ENCODE measurements around the gene KDM5C.
A peak's percentile ranks its signal among the peaks of the same experiment; 100 is the strongest.

KDM5C gene

GRCh38 chrX:53190363-53190960 lies 34.5 kb downstream of the KDM5C start:
- Histone ChIP-seq H3K9me3 (ENCODE audit: insufficient read depth, low read depth, low read length) (no peaks in the 10 kb centered on the region), H3K79me1 (ENCODE audit: low read length) (no peaks in the 10 kb centered on the region), H2BK120ac (ENCODE audit: insufficient read depth, low read length, poor library complexity) (no peak overlapping the region), H3K4ac (ENCODE audit: low read depth, low read length) (no peak overlapping the region), H3K36me3 (ENCODE audit: control insufficient read depth in 1 of 2, insufficient read depth in 2 of 2, low read length in 2 of 2) (peaks cover 27 to 28% of the 10 kb centered on the region in 2 experiments), H3K4me2 (ENCODE audit: low read length) (no peak overlapping the region), H3K27me3 (ENCODE audit: insufficient read depth, low read length) (no peaks in the 10 kb centered on the region), H3K14ac (ENCODE audit: low read length) (no peak overlapping the region), H3K27ac (ENCODE audit: low read depth, low read length) (no peak overlapping the region), H2AK5ac (ENCODE audit: low read length) (no peak overlapping the region), H3K9ac (ENCODE audit: low read length) (no peak overlapping the region), H4K91ac (ENCODE audit: low read depth, low read length) (no peak overlapping the region), H3K79me2 (ENCODE audit: control insufficient read depth, insufficient read depth, low read length, poor library complexity) (no peaks in the 10 kb centered on the region), H3K18ac (ENCODE audit: low read length) (no peak overlapping the region), H4K12ac (ENCODE audit: low read depth, low read length) (no peak overlapping the region), H3K23ac (ENCODE audit: low read length) (no peak overlapping the region), H2BK12ac (ENCODE audit: low read length) (no peak overlapping the region), H2BK5ac (ENCODE audit: low read depth, low read length, poor library complexity) (no peak overlapping the region), H2AFZ (ENCODE audit: insufficient read depth, low read length, poor library complexity) (no peak overlapping the region), H3K4me3 (ENCODE audit: low read depth, low read length) (no peak overlapping the region), H4K8ac (ENCODE audit: low read depth, low read length) (no peak overlapping the region), H3K4me1 (ENCODE audit: control insufficient read depth in 1 of 2, insufficient read depth in 2 of 2, low read length in 2 of 2) (no peaks in the 10 kb centered on the region)
- peak in 1 of 2 donors; percentile 7 for DNase-seq
- no CpG with 5 or more reads among the region's 6 CpGs for WGBS (ENCODE audit: extremely low coverage, insufficient coverage, insufficient read length)

GRCh38 chrX:53188763-53189162 lies 36.2 kb downstream of the KDM5C start:
- Histone ChIP-seq H2AK5ac (ENCODE audit: low read length) (no peak overlapping the region), H3K4me2 (ENCODE audit: low read length) (no peak overlapping the region), H2BK5ac (ENCODE audit: low read depth, low read length, poor library complexity) (no peak overlapping the region), H3K23ac (ENCODE audit: low read length) (no peak overlapping the region), H2BK120ac (ENCODE audit: insufficient read depth, low read length, poor library complexity) (no peak overlapping the region), H3K27ac (ENCODE audit: low read depth, low read length) (no peak overlapping the region), H2BK12ac (ENCODE audit: low read length) (no peak overlapping the region), H3K36me3 (ENCODE audit: control insufficient read depth in 1 of 2, insufficient read depth in 2 of 2, low read length in 2 of 2) (peaks cover 10 to 11% of the 10 kb centered on the region in 2 experiments), H3K4me1 (ENCODE audit: control insufficient read depth in 1 of 2, insufficient read depth in 2 of 2, low read length in 2 of 2) (no peaks in the 10 kb centered on the region), H3K9ac (ENCODE audit: low read length) (no peak overlapping the region), H4K8ac (ENCODE audit: low read depth, low read length) (no peak overlapping the region), H3K18ac (ENCODE audit: low read length) (no peak overlapping the region), H2AFZ (ENCODE audit: insufficient read depth, low read length, poor library complexity) (no peak overlapping the region), H3K4ac (ENCODE audit: low read depth, low read length) (no peak overlapping the region), H3K79me2 (ENCODE audit: control insufficient read depth, insufficient read depth, low read length, poor library complexity) (no peaks in the 10 kb centered on the region), H3K79me1 (ENCODE audit: low read length) (no peaks in the 10 kb centered on the region), H4K91ac (ENCODE audit: low read depth, low read length) (no peak overlapping the region), H3K27me3 (ENCODE audit: insufficient read depth, low read length) (no peaks in the 10 kb centered on the region), H4K12ac (ENCODE audit: low read depth, low read length) (no peak overlapping the region), H3K9me3 (ENCODE audit: insufficient read depth, low read depth, low read length) (no peaks in the 10 kb centered on the region), H3K14ac (ENCODE audit: low read length) (no peak overlapping the region), H3K4me3 (ENCODE audit: low read depth, low read length) (no peak overlapping the region)
- WGBS (ENCODE audit: extremely low coverage, insufficient coverage, insufficient read length): no CpG with 5 or more reads among the region's 2 CpGs
- DNase-seq: no peak

- H3K9ac ChIP-seq (ENCODE audit: low read length): no peak overlapping the region
- no peak overlapping the region for H2AK5ac ChIP-seq (ENCODE audit: low read length)
- H3K36me3 ChIP-seq (ENCODE audit: control insufficient read depth in 1 of 2, insufficient read depth in 2 of 2, low read length in 2 of 2): no peaks in the 10 kb centered on the region
- no peak overlapping the region for H3K27ac ChIP-seq (ENCODE audit: low read depth, low read length)
- H3K14ac ChIP-seq (ENCODE audit: low read length): no peak overlapping the region
- H3K4ac ChIP-seq (ENCODE audit: low read depth, low read length): no peak overlapping the region
- no peak overlapping the region for H2BK120ac ChIP-seq (ENCODE audit: insufficient read depth, low read length, poor library complexity)
- no peak overlapping the region for H4K91ac ChIP-seq (ENCODE audit: low read depth, low read length)
- H2AFZ ChIP-seq (ENCODE audit: insufficient read depth, low read length, poor library complexity): no peak overlapping the region
- H3K9me3 ChIP-seq (ENCODE audit: insufficient read depth, low read depth, low read length): no peaks in the 10 kb centered on the region
- H3K4me1 ChIP-seq (ENCODE audit: control insufficient read depth in 1 of 2, insufficient read depth in 2 of 2, low read length in 2 of 2): no peaks in the 10 kb centered on the region
- no peaks in the 10 kb centered on the region for H3K79me2 ChIP-seq (ENCODE audit: control insufficient read depth, insufficient read depth, low read length, poor library complexity)
- no peak overlapping the region for H2BK12ac ChIP-seq (ENCODE audit: low read length)
- no peak overlapping the region for H2BK5ac ChIP-seq (ENCODE audit: low read depth, low read length, poor library complexity)
- H3K23ac ChIP-seq (ENCODE audit: low read length): no peak overlapping the region
- no peaks in the 10 kb centered on the region for H3K27me3 ChIP-seq (ENCODE audit: insufficient read depth, low read length)
- no peak overlapping the region for H3K18ac ChIP-seq (ENCODE audit: low read length)
- WGBS (ENCODE audit: extremely low coverage, insufficient coverage, insufficient read length): no CpG with 5 or more reads among the region's 2 CpGs
- H3K4me3 ChIP-seq (ENCODE audit: low read depth, low read length): no peak overlapping the region
- no peak overlapping the region for H4K8ac ChIP-seq (ENCODE audit: low read depth, low read length)
- no peak overlapping the region for H3K4me2 ChIP-seq (ENCODE audit: low read length)
- H3K79me1 ChIP-seq (ENCODE audit: low read length): no peaks in the 10 kb centered on the region
- peak; percentile 56 to 72 for DNase-seq
- H4K12ac ChIP-seq (ENCODE audit: low read depth, low read length): no peak overlapping the region
Measured at GRCh38 chrX:53186351-53186750, 38.7 kb downstream of the KDM5C start.

GRCh38 chrX:53184836-53185235 lies 40.2 kb downstream of the KDM5C start:
- no peaks in the 10 kb centered on the region for H3K27me3 ChIP-seq (ENCODE audit: insufficient read depth, low read length)
- H3K18ac ChIP-seq (ENCODE audit: low read length): no peak overlapping the region
- no peak overlapping the region for H3K4ac ChIP-seq (ENCODE audit: low read depth, low read length)
- no peak overlapping the region for H3K9ac ChIP-seq (ENCODE audit: low read length)
- no peak overlapping the region for H2AFZ ChIP-seq (ENCODE audit: insufficient read depth, low read length, poor library complexity)
- H3K27ac ChIP-seq (ENCODE audit: low read depth, low read length): no peak overlapping the region
- no peak overlapping the region for H3K14ac ChIP-seq (ENCODE audit: low read length)
- H3K79me2 ChIP-seq (ENCODE audit: control insufficient read depth, insufficient read depth, low read length, poor library complexity): no peaks in the 10 kb centered on the region
- H2BK5ac ChIP-seq (ENCODE audit: low read depth, low read length, poor library complexity): no peak overlapping the region
- no CpG with 5 or more reads among the region's 2 CpGs for WGBS (ENCODE audit: extremely low coverage, insufficient coverage, insufficient read length)
- H3K36me3 ChIP-seq (ENCODE audit: control insufficient read depth in 1 of 2, insufficient read depth in 2 of 2, low read length in 2 of 2): no peaks in the 10 kb centered on the region
- H3K9me3 ChIP-seq (ENCODE audit: insufficient read depth, low read depth, low read length): no peaks in the 10 kb centered on the region
- H2BK120ac ChIP-seq (ENCODE audit: insufficient read depth, low read length, poor library complexity): no peak overlapping the region
- no peak overlapping the region for H4K8ac ChIP-seq (ENCODE audit: low read depth, low read length)
- no peak overlapping the region for H3K4me2 ChIP-seq (ENCODE audit: low read length)
- H4K12ac ChIP-seq (ENCODE audit: low read depth, low read length): no peak overlapping the region
- no peak overlapping the region for H4K91ac ChIP-seq (ENCODE audit: low read depth, low read length)
- no peaks in the 10 kb centered on the region for H3K79me1 ChIP-seq (ENCODE audit: low read length)
- DNase-seq: peak in 1 of 2 donors; percentile 29
- no peak overlapping the region for H3K4me3 ChIP-seq (ENCODE audit: low read depth, low read length)
- H3K23ac ChIP-seq (ENCODE audit: low read length): no peak overlapping the region
- H2AK5ac ChIP-seq (ENCODE audit: low read length): no peak overlapping the region
- H2BK12ac ChIP-seq (ENCODE audit: low read length): no peak overlapping the region
- no peaks in the 10 kb centered on the region for H3K4me1 ChIP-seq (ENCODE audit: control insufficient read depth in 1 of 2, insufficient read depth in 2 of 2, low read length in 2 of 2)

All from trophoblast cell (in vitro differentiated cells and primary cell).